ENCODE results near the gene GSK3A. TPM values are rescaled to one million over a fixed set of nuclear protein-coding genes. Genes with fewer than 3 reads are reported as not detected.

GSK3A gene
- total RNA-seq, 5 donors from 2014 or later (not counting 1 experiment from before 2014, with no cell fraction given): 21.4 to 45.8 (median 38.1) TPM

DNA sequence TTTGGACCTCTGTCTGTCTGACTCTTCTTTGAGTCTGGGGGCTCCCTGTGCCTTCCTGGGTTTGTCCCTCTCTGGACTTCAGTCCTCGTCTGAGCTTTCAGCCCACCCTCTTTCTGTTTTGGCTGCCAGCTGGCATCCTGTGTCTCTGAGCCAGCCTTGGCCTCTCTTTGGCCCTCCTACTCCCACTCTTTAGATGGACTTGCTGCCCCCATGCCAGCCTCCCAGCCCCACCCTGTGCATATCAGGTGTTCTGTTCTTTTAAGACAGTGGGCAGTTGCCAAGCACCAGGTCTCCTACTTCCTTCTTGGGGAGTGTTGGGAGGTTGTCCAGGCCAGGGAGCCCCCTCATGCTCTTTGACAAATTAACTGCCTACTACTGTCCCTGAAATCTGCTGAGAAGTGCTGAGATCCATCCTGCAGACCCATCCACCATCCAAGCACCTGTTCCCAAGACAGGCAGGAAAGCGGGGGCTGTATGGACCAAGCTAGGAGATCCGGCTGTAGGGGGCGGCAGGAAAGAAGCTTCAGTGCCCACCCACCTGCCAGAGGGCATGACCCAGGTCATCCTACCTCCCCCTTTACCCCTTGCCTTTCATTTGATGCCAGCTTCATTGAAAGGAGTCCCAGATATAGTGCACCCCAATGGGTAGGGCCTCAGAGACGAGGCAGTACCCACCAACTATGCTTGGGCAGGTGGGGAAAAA, 36.2 kb upstream of the GSK3A start:
- no peaks in the 10 kb centered on the region for H3K9me3 ChIP-seq
- Mint-ChIP-seq H3K27me3 (no peaks in the 10 kb centered on the region), H3K4me1 (peaks cover 37 to 56% (median 47%) of the 10 kb centered on the region in 3 donors), H3K36me3 (peaks cover 10% of the 10 kb centered on the region), H3K9me3 (no peaks in the 10 kb centered on the region), H3K4me3 (peak overlapping the region in 2 of 3 donors; percentile 83 to 87), H3K27ac (peak overlapping the region; percentile 92 to 97)
- DNase-seq: peak in 1 of 35 experiments; percentile 2
- H3K4me1 ChIP-seq (ENCODE audit: control insufficient read depth in 1 of 2, extremely low read depth in 1 of 2, insufficient read depth in 2 of 2, low read length in 2 of 2): peaks cover 26 to 87% of the 10 kb centered on the region in 2 experiments
- peak overlapping the region; percentile 95 for H3K27ac ChIP-seq (ENCODE audit: low read length)
- H3K27me3 ChIP-seq (replicated peaks in 1 of 2; ENCODE audit: control insufficient read depth in 2 of 2, extremely low read depth in 1 of 2, insufficient read depth in 2 of 2, low read length in 1 of 2): no peaks in the 10 kb centered on the region
- POLR2A ChIA-PET: interaction anchor here in 1 of 2 donors (1.4 kb wide), 1 partner anchor 8 kb away, joined by 4 read pairs; no protein-coding TSS in a partner anchor
- peaks cover 9 to 14% of the 10 kb centered on the region in 2 donors for H3K36me3 ChIP-seq (ENCODE audit: control insufficient read depth in 2 of 2, extremely low read depth in 1 of 2, insufficient read depth in 1 of 2, low read length in 1 of 2)
- H3K4me3 ChIP-seq (ENCODE audit: control insufficient read depth in 1 of 2, extremely low read depth in 1 of 2, low read length in 1 of 2): no peak overlapping the region
- ATAC-seq (replicated peaks in 1 of 4): no peak
- WGBS (ENCODE audit: insufficient coverage): 89% methylated on average over 4 of the region's 5 CpGs
- CTCF ChIA-PET: interaction anchor here (0.6 to 2.0 kb wide), 7 partner anchors 8 to 170 kb away, joined by 3 to 22 read pairs (median 6); partner anchors contain the start of gene CIC (in 1 of the 2)

DNA sequence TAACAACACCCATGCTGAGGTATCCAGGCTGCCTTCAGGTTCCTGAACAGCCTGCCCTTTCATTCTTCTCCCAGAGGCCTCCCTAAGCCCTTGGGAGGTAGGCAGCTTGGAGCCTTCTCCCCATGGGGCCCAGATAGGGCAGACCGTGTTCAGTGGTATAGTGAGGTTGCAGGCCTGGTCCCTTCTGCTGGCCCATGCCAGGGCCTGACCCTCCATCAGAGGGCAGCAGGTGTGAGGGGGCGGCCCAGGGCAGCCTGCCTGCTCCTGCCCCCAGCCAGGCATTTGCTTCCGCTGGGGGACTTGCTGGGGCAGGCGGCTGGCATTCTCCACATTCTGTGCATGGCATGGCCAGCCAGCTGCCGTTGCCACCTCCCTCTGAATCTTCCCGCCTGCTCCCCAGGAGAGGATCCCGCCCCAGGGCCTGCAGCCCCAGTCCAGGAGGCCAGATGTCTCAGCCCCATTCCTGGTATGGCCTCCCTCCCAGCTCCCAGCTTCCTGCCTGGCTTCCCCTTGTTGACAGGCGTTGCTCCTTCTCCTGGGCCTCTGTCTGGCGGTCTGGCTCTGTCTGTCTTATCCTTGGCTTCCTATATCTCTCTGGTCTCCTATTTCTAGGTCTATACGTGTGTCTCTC, 35.5 kb upstream of the GSK3A start:
- Histone ChIP-seq H3K27me3 (replicated peaks in 1 of 2; ENCODE audit: control insufficient read depth in 2 of 2, extremely low read depth in 1 of 2, insufficient read depth in 2 of 2, low read length in 1 of 2) (no peaks in the 10 kb centered on the region), H3K4me1 (ENCODE audit: control insufficient read depth in 1 of 2, extremely low read depth in 1 of 2, insufficient read depth in 2 of 2, low read length in 2 of 2) (peaks cover 22 to 83% of the 10 kb centered on the region in 2 experiments), H3K4me3 (ENCODE audit: control insufficient read depth in 1 of 2, extremely low read depth in 1 of 2, low read length in 1 of 2) (no peak overlapping the region), H3K36me3 (ENCODE audit: control insufficient read depth in 2 of 2, extremely low read depth in 1 of 2, insufficient read depth in 1 of 2, low read length in 1 of 2) (peaks cover 13 to 20% of the 10 kb centered on the region in 2 donors), H3K27ac (ENCODE audit: low read length) (no peak overlapping the region), H3K9me3 (no peaks in the 10 kb centered on the region)
- ATAC-seq (replicated peaks in 1 of 4): no peak
- H3K27ac Mint-ChIP-seq: peak overlapping the region; percentile 92 to 97
- no peaks in the 10 kb centered on the region for H3K27me3 Mint-ChIP-seq
- H3K36me3 Mint-ChIP-seq: peaks cover 13% of the 10 kb centered on the region
- H3K4me1 Mint-ChIP-seq: peaks cover 37 to 57% (median 49%) of the 10 kb centered on the region in 3 donors
- no peak overlapping the region for H3K4me3 Mint-ChIP-seq
- ChIA-PET POLR2A (no interaction called here), CTCF (no interaction called here)
- 96% methylated on average over 9 of the region's 10 CpGs for WGBS (ENCODE audit: insufficient coverage)
- no peaks in the 10 kb centered on the region for H3K9me3 Mint-ChIP-seq
- peak in 1 of 35 experiments; percentile 1 for DNase-seq

DNA sequence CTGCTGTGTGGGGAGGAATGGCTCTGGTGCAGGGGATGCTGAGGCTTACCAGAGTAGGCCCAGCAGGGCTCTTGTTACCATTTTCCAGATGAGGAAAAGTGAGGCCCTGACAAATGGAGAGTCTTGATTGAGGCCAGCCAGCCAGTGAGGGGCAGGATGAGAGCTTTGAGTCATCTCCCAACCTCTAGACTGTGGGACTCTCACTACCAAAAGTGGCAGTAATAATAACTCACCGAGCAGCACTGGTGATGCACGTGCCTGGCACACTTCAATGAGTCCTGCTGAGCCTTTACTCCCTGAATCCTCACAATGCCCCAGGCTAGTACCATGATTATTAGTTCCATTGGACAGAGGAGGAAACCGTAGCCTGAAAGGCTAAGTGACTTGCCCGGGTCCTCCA, 34.4 kb upstream of the GSK3A start:
- Histone ChIP-seq H3K4me1 (ENCODE audit: control insufficient read depth in 1 of 2, extremely low read depth in 1 of 2, insufficient read depth in 2 of 2, low read length in 2 of 2) (peaks cover 14 to 77% of the 10 kb centered on the region in 2 experiments), H3K27me3 (replicated peaks in 1 of 2; ENCODE audit: control insufficient read depth in 2 of 2, extremely low read depth in 1 of 2, insufficient read depth in 2 of 2, low read length in 1 of 2) (no peaks in the 10 kb centered on the region), H3K4me3 (ENCODE audit: control insufficient read depth in 1 of 2, extremely low read depth in 1 of 2, low read length in 1 of 2) (no peak overlapping the region), H3K36me3 (ENCODE audit: control insufficient read depth in 2 of 2, extremely low read depth in 1 of 2, insufficient read depth in 1 of 2, low read length in 1 of 2) (peaks cover 19 to 31% of the 10 kb centered on the region in 2 donors), H3K27ac (ENCODE audit: low read length) (no peak overlapping the region), H3K9me3 (no peaks in the 10 kb centered on the region)
- WGBS (ENCODE audit: insufficient coverage): 65% methylated on average over 4 of the region's 4 CpGs
- POLR2A ChIA-PET: no interaction called here
- CTCF ChIA-PET: no interaction called here
- peaks cover 13% of the 10 kb centered on the region for H3K36me3 Mint-ChIP-seq
- ATAC-seq (replicated peaks in 1 of 4) (no peak), DNase-seq (no peak)
- H3K4me1 Mint-ChIP-seq: peaks cover 37 to 49% (median 49%) of the 10 kb centered on the region in 3 donors
- H3K27ac Mint-ChIP-seq: peak overlapping the region; percentile 27 to 58
- no peak overlapping the region for H3K4me3 Mint-ChIP-seq
- no peaks in the 10 kb centered on the region for H3K27me3 Mint-ChIP-seq
- no peaks in the 10 kb centered on the region for H3K9me3 Mint-ChIP-seq

DNA sequence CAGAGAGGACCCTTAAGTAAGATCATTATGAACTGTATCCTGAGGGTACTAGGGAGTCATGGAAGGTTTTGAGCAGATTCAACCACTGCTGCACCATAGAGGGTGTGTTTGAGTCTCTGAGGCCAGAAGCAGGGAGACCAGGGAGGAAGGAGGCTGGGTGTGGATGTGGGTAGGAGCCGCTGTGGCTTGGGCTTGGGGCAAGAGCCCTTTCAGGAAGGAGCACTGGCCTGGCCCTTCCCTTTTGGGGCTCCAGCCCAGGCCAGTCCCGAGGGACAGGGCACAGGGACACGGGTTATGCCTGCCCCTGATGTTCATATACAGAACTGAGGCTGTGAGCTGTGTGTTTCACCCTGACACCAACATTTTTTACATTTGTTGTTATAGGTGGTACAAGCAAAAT, 33.9 kb upstream of the GSK3A start:
- DNase-seq (no peak), ATAC-seq (replicated peaks in 1 of 4) (no peak)
- no CpG with 5 or more reads among the region's 3 CpGs for WGBS (ENCODE audit: insufficient coverage)
- Mint-ChIP-seq H3K27ac (peak overlapping the region; percentile 82 to 87), H3K36me3 (peaks cover 15% of the 10 kb centered on the region), H3K9me3 (no peaks in the 10 kb centered on the region), H3K4me1 (peaks cover 42 to 53% (median 48%) of the 10 kb centered on the region in 3 donors), H3K4me3 (peak overlapping the region in 1 of 3 donors; percentile 20), H3K27me3 (no peaks in the 10 kb centered on the region)
- H3K36me3 ChIP-seq (ENCODE audit: control insufficient read depth in 2 of 2, extremely low read depth in 1 of 2, insufficient read depth in 1 of 2, low read length in 1 of 2): peaks cover 19 to 35% of the 10 kb centered on the region in 2 donors
- H3K27ac ChIP-seq (ENCODE audit: low read length): no peak overlapping the region
- no peak overlapping the region for H3K4me3 ChIP-seq (ENCODE audit: control insufficient read depth in 1 of 2, extremely low read depth in 1 of 2, low read length in 1 of 2)
- H3K4me1 ChIP-seq (ENCODE audit: control insufficient read depth in 1 of 2, extremely low read depth in 1 of 2, insufficient read depth in 2 of 2, low read length in 2 of 2): peaks cover 11 to 77% of the 10 kb centered on the region in 2 experiments
- H3K27me3 ChIP-seq (replicated peaks in 1 of 2; ENCODE audit: control insufficient read depth in 2 of 2, extremely low read depth in 1 of 2, insufficient read depth in 2 of 2, low read length in 1 of 2): no peaks in the 10 kb centered on the region
- no peaks in the 10 kb centered on the region for H3K9me3 ChIP-seq
- ChIA-PET CTCF (no interaction called here), POLR2A (no interaction called here)

DNA sequence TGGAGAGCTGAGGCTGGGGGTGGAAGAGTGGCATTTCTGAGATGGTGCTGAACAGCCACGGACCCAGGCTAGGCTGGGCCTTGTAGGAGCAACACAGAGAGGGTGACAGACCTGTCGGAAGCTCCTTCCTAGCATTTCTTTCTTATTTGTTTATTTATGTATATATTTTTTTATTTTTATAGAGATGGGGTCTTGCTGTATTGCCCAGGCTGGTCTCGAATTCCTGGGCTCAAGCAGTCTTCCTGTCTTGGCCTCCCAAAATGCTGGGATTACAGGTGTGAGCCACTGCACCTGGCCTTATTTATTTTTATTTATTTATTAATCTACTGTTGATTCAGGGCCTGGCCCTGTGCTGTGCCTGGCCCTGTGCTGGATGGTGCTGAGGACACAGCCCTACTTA, 33.1 kb upstream of the GSK3A start:
- DNase-seq: no peak
- Mint-ChIP-seq H3K27me3 (no peaks in the 10 kb centered on the region), H3K36me3 (peaks cover 16% of the 10 kb centered on the region), H3K27ac (peak overlapping the region; percentile 82 to 87), H3K4me1 (peaks cover 45 to 60% (median 52%) of the 10 kb centered on the region in 3 donors), H3K9me3 (no peaks in the 10 kb centered on the region), H3K4me3 (no peak overlapping the region)
- no peak overlapping the region for H3K27ac ChIP-seq (ENCODE audit: low read length)
- peaks cover 19 to 35% of the 10 kb centered on the region in 2 donors for H3K36me3 ChIP-seq (ENCODE audit: control insufficient read depth in 2 of 2, extremely low read depth in 1 of 2, insufficient read depth in 1 of 2, low read length in 1 of 2)
- H3K27me3 ChIP-seq (replicated peaks in 1 of 2; ENCODE audit: control insufficient read depth in 2 of 2, extremely low read depth in 1 of 2, insufficient read depth in 2 of 2, low read length in 1 of 2): no peaks in the 10 kb centered on the region
- H3K4me1 ChIP-seq (ENCODE audit: control insufficient read depth in 1 of 2, extremely low read depth in 1 of 2, insufficient read depth in 2 of 2, low read length in 2 of 2): peaks cover 16 to 77% of the 10 kb centered on the region in 2 experiments
- ChIA-PET POLR2A (no interaction called here), CTCF (no interaction called here)
- no peaks in the 10 kb centered on the region for H3K9me3 ChIP-seq
- H3K4me3 ChIP-seq (ENCODE audit: control insufficient read depth in 1 of 2, extremely low read depth in 1 of 2, low read length in 1 of 2): no peak overlapping the region
- no CpG with 5 or more reads among the region's 3 CpGs for WGBS (ENCODE audit: insufficient coverage)
- ATAC-seq (replicated peaks in 1 of 4): no peak

DNA sequence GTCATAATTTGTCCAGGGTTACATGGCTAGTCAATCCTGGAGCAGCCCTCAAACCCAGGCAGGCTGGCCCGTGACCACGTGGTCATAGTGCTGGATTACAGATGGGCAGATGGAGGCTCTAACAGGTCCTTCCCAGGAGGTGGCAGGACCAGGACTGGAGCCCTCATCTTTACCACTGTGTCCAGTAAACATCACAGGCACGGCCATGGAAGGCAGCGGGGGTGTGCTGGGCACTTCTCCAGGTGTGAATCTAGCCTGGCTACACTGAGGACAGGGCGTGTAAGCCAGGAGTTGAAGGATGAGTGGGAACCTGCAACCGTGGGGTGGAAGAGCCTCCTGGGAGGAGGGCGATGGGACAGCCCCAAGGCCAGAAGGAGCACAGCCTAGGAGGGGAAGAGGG, 32.7 kb upstream of the GSK3A start:
- Mint-ChIP-seq H3K4me1 (peaks cover 45 to 63% (median 56%) of the 10 kb centered on the region in 3 donors), H3K27me3 (no peaks in the 10 kb centered on the region), H3K9me3 (no peaks in the 10 kb centered on the region), H3K36me3 (peaks cover 16% of the 10 kb centered on the region), H3K27ac (peak overlapping the region in 1 of 2 donors; percentile 73), H3K4me3 (no peak overlapping the region)
- H3K4me3 ChIP-seq (ENCODE audit: control insufficient read depth in 1 of 2, extremely low read depth in 1 of 2, low read length in 1 of 2): no peak overlapping the region
- H3K4me1 ChIP-seq (ENCODE audit: control insufficient read depth in 1 of 2, extremely low read depth in 1 of 2, insufficient read depth in 2 of 2, low read length in 2 of 2): peaks cover 20 to 81% of the 10 kb centered on the region in 2 experiments
- DNase-seq: no peak
- peaks cover 19 to 35% of the 10 kb centered on the region in 2 donors for H3K36me3 ChIP-seq (ENCODE audit: control insufficient read depth in 2 of 2, extremely low read depth in 1 of 2, insufficient read depth in 1 of 2, low read length in 1 of 2)
- CTCF ChIA-PET: no interaction called here
- H3K27me3 ChIP-seq (replicated peaks in 1 of 2; ENCODE audit: control insufficient read depth in 2 of 2, extremely low read depth in 1 of 2, insufficient read depth in 2 of 2, low read length in 1 of 2): no peaks in the 10 kb centered on the region
- H3K27ac ChIP-seq (ENCODE audit: low read length): no peak overlapping the region
- POLR2A ChIA-PET: no interaction called here
- no peak for ATAC-seq (replicated peaks in 1 of 4)
- WGBS (ENCODE audit: insufficient coverage): 94% methylated on average over 7 of the region's 7 CpGs
- no peaks in the 10 kb centered on the region for H3K9me3 ChIP-seq
